PC-3 (cell line): ENCODE results near the gene FANCC. TPM values are rescaled to one million over a fixed set of nuclear protein-coding genes. Genes with fewer than 3 reads are reported as not detected.

Source experiments
- ATAC-seq: fragments of 200-7000 bp; cut with Tn5 transposase; 2 replicates; pipeline ENCODE4 v1.9.1; 2020; ENCODE audit warnings: mild to moderate bottlenecking, moderate library complexity
- BruUV-seq: library from RNA; stranded (reverse); fragments of 400-500 nt; replicated peaks from 2 replicates; lab custom pipeline; 2021; lab: Mats Ljungman, UMichigan
- CTCF ChIA-PET: fragments of 300-600 bp; sonication (Branson Sonifier 250); formaldehyde crosslinking; loops from one replicate; lab custom pipeline; 2022; ENCODE audit warnings: antibody characterized with exemption; lab: Charles Lee
- POLR2A ChIA-PET: fragments of 300-600 bp; sonication (Branson Sonifier 250); formaldehyde crosslinking; loops from one replicate; lab custom pipeline; 2022; ENCODE audit warnings: antibody characterized with exemption; ENCODE audit not compliant: unreplicated experiment; lab: Charles Lee
- DNase-seq: peaks from one replicate; pipeline ENCODE4 v3.0.0-alpha.2; 2015
- H2AFZ ChIP-seq: fragments of 300-600 bp; sonication (generic); 2 replicates; pipeline ENCODE4 v1.6.0; 2016; ENCODE audit warnings: antibody characterized with exemption, low read length
- H3F3A ChIP-seq: fragments of 300-600 bp; sonication (generic); one replicate; pipeline ENCODE4 v1.6.0; 2017; ENCODE audit warnings: antibody characterized with exemption, low read length, control low read depth, mild to moderate bottlenecking; ENCODE audit not compliant: unreplicated experiment
- H3K27ac ChIP-seq: fragments of 300-600 bp; sonication (generic); 2 replicates; pipeline ENCODE4 v1.5.1; 2016; ENCODE audit warnings: mild to moderate bottlenecking, low read length
- H3K27me3 ChIP-seq: fragments of 300-600 bp; sonication (generic); 2 replicates; pipeline ENCODE4 v1.6.1; 2016; ENCODE audit warnings: low read length, mixed read lengths
- H3K36me3 ChIP-seq: fragments of 300-600 bp; sonication (generic); 2 replicates; pipeline ENCODE4 v1.6.1; 2016; ENCODE audit warnings: low read depth, mixed run types, low read length, mixed read lengths
- H3K4me1 ChIP-seq: fragments of 300-600 bp; sonication (generic); 2 replicates; pipeline ENCODE4 v1.5.1; 2016; ENCODE audit warnings: low read length; ENCODE audit not compliant: insufficient read depth
- H3K4me2 ChIP-seq: fragments of 300-600 bp; sonication (generic); 2 replicates; pipeline ENCODE4 v1.6.0; 2016; ENCODE audit warnings: low read length
- H3K4me3 ChIP-seq: fragments of 300-600 bp; sonication (generic); 2 replicates; pipeline ENCODE4 v1.5.1; 2016; ENCODE audit warnings: mild to moderate bottlenecking, low read length, mixed read lengths
- H3K79me2 ChIP-seq: fragments of 300-600 bp; sonication (generic); 2 replicates; pipeline ENCODE4 v1.6.1; 2017; ENCODE audit warnings: low read length, mixed read lengths
- H3K9ac ChIP-seq: fragments of 300-600 bp; sonication (generic); 2 replicates; pipeline ENCODE4 v1.6.0; 2016; ENCODE audit warnings: mild to moderate bottlenecking, low read length
- H3K9me2 ChIP-seq: fragments of 300-600 bp; sonication (generic); replicated peaks from 2 replicates; pipeline ENCODE4 v1.6.1; 2016; ENCODE audit warnings: mixed run types, low read length, mixed read lengths
- H3K9me3 ChIP-seq: fragments of 300-600 bp; sonication (generic); 2 replicates; pipeline ENCODE4 v1.6.1; 2016; ENCODE audit warnings: low read length, mixed read lengths
- H4K20me1 ChIP-seq: fragments of 300-600 bp; sonication (generic); 2 replicates; pipeline ENCODE4 v1.6.1; 2016; ENCODE audit warnings: low read length, mixed read lengths
- CTCF ChIP-seq: fragments of 300-600 bp; sonication (generic); conservative IDR thresholded peaks from 2 replicates; pipeline ENCODE4 v1.5.1; 2017; ENCODE audit warnings: antibody characterized with exemption, low read depth, mild to moderate bottlenecking, low read length
- EZH2 ChIP-seq: fragments of 300-600 bp; sonication (generic); IDR thresholded peaks from one replicate; pipeline ENCODE4 v1.6.1; 2017; ENCODE audit warnings: antibody characterized with exemption, mild to moderate bottlenecking, low read length; ENCODE audit not compliant: unreplicated experiment
- EZH2phosphoT487 ChIP-seq: fragments of 300-600 bp; sonication (generic); IDR thresholded peaks from 2 replicates; pipeline ENCODE4 v1.6.1; 2018; ENCODE audit warnings: mild to moderate bottlenecking, antibody characterized with exemption, low read length, borderline replicate concordance
- intact Hi-C: fragments of 100-400 bp; cut with micrococcal nuclease; formaldehyde crosslinking; loops from 2 replicates; pipeline ENCODE4 v1.9.0; 2023
- total RNA-seq: library from RNA; depleted of rRNA; stranded (reverse); fragments of >200 nt; gene quantifications from 2 replicates; pipeline ENCODE4 v1.2.3, GENCODE V29; 2014

The FANCC gene
- total RNA-seq, 1 experiment from 2014 or later: 6.9 TPM

GRCh38 chr9:95082401-95083084 lies 235.0 kb downstream of the FANCC start:
- no peaks in the 10 kb centered on the region for H3F3A ChIP-seq
- no peaks in the 10 kb centered on the region for H3K9me2 ChIP-seq
- H3K4me2 ChIP-seq: no peak overlapping the region
- no peaks in the 10 kb centered on the region for H3K27me3 ChIP-seq
- TF ChIP-seq EZH2phosphoT487 (no peak), CTCF (no peak), EZH2 (no peak)
- no peaks in the 10 kb centered on the region for H3K79me2 ChIP-seq
- DNase-seq (no peak), ATAC-seq (no peak)
- H4K20me1 ChIP-seq: no peaks in the 10 kb centered on the region
- intact Hi-C loops: no loop called here
- H3K36me3 ChIP-seq: peaks cover 3% of the 10 kb centered on the region; the same call in 1 of the 2 replicates
- BruUV-seq: no TSS peak
- H3K4me3 ChIP-seq: no peak overlapping the region
- ChIA-PET POLR2A (no interaction called here), CTCF (no interaction called here)
- no peak overlapping the region for H3K9ac ChIP-seq
- H3K9me3 ChIP-seq: no peaks in the 10 kb centered on the region
- no peak overlapping the region for H2AFZ ChIP-seq
- H3K27ac ChIP-seq: no peak overlapping the region
- no peaks in the 10 kb centered on the region for H3K4me1 ChIP-seq

GRCh38 chr9:95081998-95082397 lies 235.5 kb downstream of the FANCC start:
- no peaks in the 10 kb centered on the region for H3K4me1 ChIP-seq
- peaks cover 3% of the 10 kb centered on the region; the same call in 1 of the 2 replicates for H3K36me3 ChIP-seq
- H3F3A ChIP-seq: no peaks in the 10 kb centered on the region
- DNase-seq: no peak
- POLR2A ChIA-PET: no interaction called here
- H3K9me2 ChIP-seq: no peaks in the 10 kb centered on the region
- no peak overlapping the region for H3K4me2 ChIP-seq
- no peaks in the 10 kb centered on the region for H3K27me3 ChIP-seq
- ATAC-seq: no peak
- CTCF ChIA-PET: no interaction called here
- no peaks in the 10 kb centered on the region for H3K9me3 ChIP-seq
- H4K20me1 ChIP-seq: no peaks in the 10 kb centered on the region
- TF ChIP-seq CTCF: no peak
- no peak for TF ChIP-seq EZH2phosphoT487
- no peak for TF ChIP-seq EZH2
- no peak overlapping the region for H3K9ac ChIP-seq
- no peak overlapping the region for H2AFZ ChIP-seq
- H3K27ac ChIP-seq: no peak overlapping the region
- no peaks in the 10 kb centered on the region for H3K79me2 ChIP-seq
- intact Hi-C loops: no loop called here
- BruUV-seq: no TSS peak
- no peak overlapping the region for H3K4me3 ChIP-seq

GRCh38 chr9:95080961-95081647 lies 236.4 kb downstream of the FANCC start:
- no peak for ATAC-seq
- POLR2A ChIA-PET: no interaction called here
- H3K79me2 ChIP-seq: no peaks in the 10 kb centered on the region

More at GRCh38 chr9:95080961-95081647, 236.4 kb downstream of the FANCC start:
- H3K4me1 ChIP-seq: no peaks in the 10 kb centered on the region
- no peak for DNase-seq
- H3K36me3 ChIP-seq: peaks cover 3% of the 10 kb centered on the region; the same call in 1 of the 2 replicates
- TF ChIP-seq EZH2: no peak
- TF ChIP-seq CTCF: no peak
- no peak for TF ChIP-seq EZH2phosphoT487
- H3K9me2 ChIP-seq: no peaks in the 10 kb centered on the region
- no peak overlapping the region for H3K4me2 ChIP-seq
- H3F3A ChIP-seq: no peaks in the 10 kb centered on the region
- no peaks in the 10 kb centered on the region for H3K27me3 ChIP-seq
- intact Hi-C loops: no loop called here
- no peak overlapping the region for H3K4me3 ChIP-seq
- no peaks in the 10 kb centered on the region for H3K9me3 ChIP-seq
- H3K9ac ChIP-seq: no peak overlapping the region
- no TSS peak for BruUV-seq
- CTCF ChIA-PET: no interaction called here
- H2AFZ ChIP-seq: no peak overlapping the region
- H3K27ac ChIP-seq: no peak overlapping the region
- H4K20me1 ChIP-seq: no peaks in the 10 kb centered on the region
